Measurements from ENCODE around the gene MARCHF2. TPM values are rescaled to one million over a fixed set of nuclear protein-coding genes. Genes with fewer than 3 reads are reported as not detected.

The MARCHF2 gene
- total RNA-seq, 1 experiment from 2014 or later: 20.2 TPM

- Mint-ChIP-seq H3K4me1 (peaks cover 9% of the 10 kb centered on the region), H3K36me3 (peaks cover 14% of the 10 kb centered on the region), H3K27ac (peak overlapping the region; percentile 86), H3K27me3 (ENCODE audit: low read depth) (no peaks in the 10 kb centered on the region), H3K4me3 (peak overlapping the region; percentile 53), H3K9me3 (peaks cover 12% of the 10 kb centered on the region)
- no peak for TF ChIP-seq SP1 (CRISPR knock-in tag; conservative IDR thresholded peaks at IDR 0.05)
- ATAC-seq (no peak), DNase-seq (ENCODE audit: low spot score) (no peak)
- ChIA-PET CTCF (interaction anchor here (1.0 to 4.2 kb wide), 9 partner anchors 22 to 471 kb away, joined by 3 to 47 read pairs (median 7); partner anchors contain the start of genes MARCHF2, SNAPC2 and ZNF414), POLR2A (interaction anchor here (1.0 to 2.2 kb wide), 5 partner anchors 25 to 134 kb away, joined by 3 to 12 read pairs (median 5); partner anchors contain the start of gene ZNF414)
Measured at GRCh38 chr19:8391198-8392016, 21.7 kb upstream of the MARCHF2 start.

GRCh38 chr19:8392017-8392591 lies 21.0 kb upstream of the MARCHF2 start:
- peaks cover 5% of the 10 kb centered on the region for H3K9me3 Mint-ChIP-seq
- CTCF ChIA-PET: interaction anchor here (0.5 to 4.2 kb wide), 5 partner anchors 21 to 299 kb away, joined by 3 to 47 read pairs (median 4); partner anchors contain the start of gene MARCHF2
- POLR2A ChIA-PET: interaction anchor here (0.7 to 2.2 kb wide), 2 partner anchors 25 to 28 kb away, joined by 3 to 12 read pairs; partner anchors contain the start of gene ANGPTL4
- H3K4me1 Mint-ChIP-seq: peaks cover 14% of the 10 kb centered on the region
- peaks cover 7% of the 10 kb centered on the region for H3K36me3 Mint-ChIP-seq
- H3K27me3 Mint-ChIP-seq (ENCODE audit: low read depth): no peaks in the 10 kb centered on the region
- no peak for ATAC-seq
- no peak for DNase-seq (ENCODE audit: low spot score)
- peak overlapping the region; percentile 63; the same call in 1 of the 2 replicates for H3K27ac Mint-ChIP-seq
- H3K4me3 Mint-ChIP-seq: peak overlapping the region; percentile 27
- no peak for TF ChIP-seq MXD4 (CRISPR knock-in tag; IDR thresholded peaks at IDR 0.05; ENCODE audit: borderline replicate concordance)
- TF ChIP-seq ZNF671 (CRISPR knock-in tag; IDR thresholded peaks at IDR 0.05): no peak
- no peak for TF ChIP-seq ZNF138 (CRISPR knock-in tag; conservative IDR thresholded peaks at IDR 0.05)
- TF ChIP-seq NFE2L1 (CRISPR knock-in tag; IDR thresholded peaks at IDR 0.05): no peak
- no peak for TF ChIP-seq NFATC4 (CRISPR knock-in tag; IDR thresholded peaks at IDR 0.05)
- TF ChIP-seq ATF1 (CRISPR knock-in tag; IDR thresholded peaks at IDR 0.05): no peak
- no peak for TF ChIP-seq KAT7 (CRISPR knock-in tag; IDR thresholded peaks at IDR 0.05; ENCODE audit: borderline replicate concordance)
- TF ChIP-seq FOXK1 (CRISPR knock-in tag; IDR thresholded peaks at IDR 0.05): no peak
- TF ChIP-seq NR1H2 (CRISPR knock-in tag; IDR thresholded peaks at IDR 0.05): no peak
- no peak for TF ChIP-seq OVOL2 (CRISPR knock-in tag; IDR thresholded peaks at IDR 0.05; ENCODE audit: borderline replicate concordance)
- TF ChIP-seq TCF7 (CRISPR knock-in tag; IDR thresholded peaks at IDR 0.05; ENCODE audit: low read depth): no peak
- TF ChIP-seq, protein P1, sequence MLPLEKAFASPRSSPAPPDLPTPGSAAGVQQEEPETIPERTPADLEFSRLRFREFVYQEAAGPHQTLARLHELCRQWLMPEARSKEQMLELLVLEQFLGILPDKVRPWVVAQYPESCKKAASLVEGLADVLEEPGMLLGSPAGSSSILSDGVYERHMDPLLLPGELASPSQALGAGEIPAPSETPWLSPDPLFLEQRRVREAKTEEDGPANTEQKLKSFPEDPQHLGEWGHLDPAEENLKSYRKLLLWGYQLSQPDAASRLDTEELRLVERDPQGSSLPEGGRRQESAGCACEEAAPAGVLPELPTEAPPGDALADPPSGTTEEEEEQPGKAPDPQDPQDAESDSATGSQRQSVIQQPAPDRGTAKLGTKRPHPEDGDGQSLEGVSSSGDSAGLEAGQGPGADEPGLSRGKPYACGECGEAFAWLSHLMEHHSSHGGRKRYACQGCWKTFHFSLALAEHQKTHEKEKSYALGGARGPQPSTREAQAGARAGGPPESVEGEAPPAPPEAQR (CRISPR knock-in tag; IDR thresholded peaks at IDR 0.05): no peak
- TF ChIP-seq ZNF263 (CRISPR knock-in tag; IDR thresholded peaks at IDR 0.05; ENCODE audit: low read depth): no peak
- TF ChIP-seq, protein P2, sequence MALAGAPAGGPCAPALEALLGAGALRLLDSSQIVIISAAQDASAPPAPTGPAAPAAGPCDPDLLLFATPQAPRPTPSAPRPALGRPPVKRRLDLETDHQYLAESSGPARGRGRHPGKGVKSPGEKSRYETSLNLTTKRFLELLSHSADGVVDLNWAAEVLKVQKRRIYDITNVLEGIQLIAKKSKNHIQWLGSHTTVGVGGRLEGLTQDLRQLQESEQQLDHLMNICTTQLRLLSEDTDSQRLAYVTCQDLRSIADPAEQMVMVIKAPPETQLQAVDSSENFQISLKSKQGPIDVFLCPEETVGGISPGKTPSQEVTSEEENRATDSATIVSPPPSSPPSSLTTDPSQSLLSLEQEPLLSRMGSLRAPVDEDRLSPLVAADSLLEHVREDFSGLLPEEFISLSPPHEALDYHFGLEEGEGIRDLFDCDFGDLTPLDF (CRISPR knock-in tag; IDR thresholded peaks at IDR 0.05): no peak
- TF ChIP-seq GRHL2 (CRISPR knock-in tag; IDR thresholded peaks at IDR 0.05; ENCODE audit: insufficient replicate concordance, severe bottlenecking): no peak
- TF ChIP-seq RELA (CRISPR knock-in tag; IDR thresholded peaks at IDR 0.05; ENCODE audit: borderline replicate concordance): no peak

- POLR2A ChIA-PET: interaction anchor here (0.6 kb wide), 1 partner anchor 24 kb away, joined by 3 read pairs; no protein-coding TSS in a partner anchor
- peak overlapping the region; percentile 87 for H3K27ac Mint-ChIP-seq
- H3K27me3 Mint-ChIP-seq (ENCODE audit: low read depth): no peaks in the 10 kb centered on the region
- H3K9me3 Mint-ChIP-seq: no peaks in the 10 kb centered on the region
- H3K4me1 Mint-ChIP-seq: peaks cover 17% of the 10 kb centered on the region
- no peaks in the 10 kb centered on the region; the same call in 1 of the 2 replicates for H3K36me3 Mint-ChIP-seq
- CTCF ChIA-PET: interaction anchor here (0.5 to 4.2 kb wide), 6 partner anchors 20 to 371 kb away, joined by 3 to 47 read pairs (median 3); partner anchors contain the start of genes ANGPTL4 and MARCHF2
- no peak overlapping the region for H3K4me3 Mint-ChIP-seq
- DNase-seq (ENCODE audit: low spot score): no peak
- ATAC-seq: no peak
- TF ChIP-seq EMX1 (CRISPR knock-in tag; IDR thresholded peaks at IDR 0.05) (no peak), USF2 (CRISPR knock-in tag; IDR thresholded peaks at IDR 0.05) (no peak), GABPB1 (CRISPR knock-in tag; IDR thresholded peaks at IDR 0.05) (no peak), NFATC4 (CRISPR knock-in tag; IDR thresholded peaks at IDR 0.05) (no peak), NR1H2 (CRISPR knock-in tag; IDR thresholded peaks at IDR 0.05) (no peak), ZNF219 (CRISPR knock-in tag; IDR thresholded peaks at IDR 0.05; ENCODE audit: borderline replicate concordance) (no peak), ZNF263 (CRISPR knock-in tag; IDR thresholded peaks at IDR 0.05; ENCODE audit: low read depth) (no peak), RELA (CRISPR knock-in tag; IDR thresholded peaks at IDR 0.05; ENCODE audit: borderline replicate concordance) (no peak), ZNF671 (CRISPR knock-in tag; IDR thresholded peaks at IDR 0.05) (no peak)
- TF ChIP-seq, protein P3, sequence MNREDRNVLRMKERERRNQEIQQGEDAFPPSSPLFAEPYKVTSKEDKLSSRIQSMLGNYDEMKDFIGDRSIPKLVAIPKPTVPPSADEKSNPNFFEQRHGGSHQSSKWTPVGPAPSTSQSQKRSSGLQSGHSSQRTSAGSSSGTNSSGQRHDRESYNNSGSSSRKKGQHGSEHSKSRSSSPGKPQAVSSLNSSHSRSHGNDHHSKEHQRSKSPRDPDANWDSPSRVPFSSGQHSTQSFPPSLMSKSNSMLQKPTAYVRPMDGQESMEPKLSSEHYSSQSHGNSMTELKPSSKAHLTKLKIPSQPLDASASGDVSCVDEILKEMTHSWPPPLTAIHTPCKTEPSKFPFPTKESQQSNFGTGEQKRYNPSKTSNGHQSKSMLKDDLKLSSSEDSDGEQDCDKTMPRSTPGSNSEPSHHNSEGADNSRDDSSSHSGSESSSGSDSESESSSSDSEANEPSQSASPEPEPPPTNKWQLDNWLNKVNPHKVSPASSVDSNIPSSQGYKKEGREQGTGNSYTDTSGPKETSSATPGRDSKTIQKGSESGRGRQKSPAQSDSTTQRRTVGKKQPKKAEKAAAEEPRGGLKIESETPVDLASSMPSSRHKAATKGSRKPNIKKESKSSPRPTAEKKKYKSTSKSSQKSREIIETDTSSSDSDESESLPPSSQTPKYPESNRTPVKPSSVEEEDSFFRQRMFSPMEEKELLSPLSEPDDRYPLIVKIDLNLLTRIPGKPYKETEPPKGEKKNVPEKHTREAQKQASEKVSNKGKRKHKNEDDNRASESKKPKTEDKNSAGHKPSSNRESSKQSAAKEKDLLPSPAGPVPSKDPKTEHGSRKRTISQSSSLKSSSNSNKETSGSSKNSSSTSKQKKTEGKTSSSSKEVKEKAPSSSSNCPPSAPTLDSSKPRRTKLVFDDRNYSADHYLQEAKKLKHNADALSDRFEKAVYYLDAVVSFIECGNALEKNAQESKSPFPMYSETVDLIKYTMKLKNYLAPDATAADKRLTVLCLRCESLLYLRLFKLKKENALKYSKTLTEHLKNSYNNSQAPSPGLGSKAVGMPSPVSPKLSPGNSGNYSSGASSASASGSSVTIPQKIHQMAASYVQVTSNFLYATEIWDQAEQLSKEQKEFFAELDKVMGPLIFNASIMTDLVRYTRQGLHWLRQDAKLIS (CRISPR knock-in tag; IDR thresholded peaks at IDR 0.05; ENCODE audit: borderline replicate concordance): no peak
Measured at GRCh38 chr19:8393192-8393870, 19.8 kb upstream of the MARCHF2 start.

Data from WTC11 (cell line).